NCI-H524 (cell line): ENCODE measurements around the gene PPEF1.

Source experiments
- DNase-seq, 2 experiments: peaks; one replicate each; lab custom pipeline; 2025; lab: John Stamatoyannopoulos, UW

PPEF1 gene, protein sequence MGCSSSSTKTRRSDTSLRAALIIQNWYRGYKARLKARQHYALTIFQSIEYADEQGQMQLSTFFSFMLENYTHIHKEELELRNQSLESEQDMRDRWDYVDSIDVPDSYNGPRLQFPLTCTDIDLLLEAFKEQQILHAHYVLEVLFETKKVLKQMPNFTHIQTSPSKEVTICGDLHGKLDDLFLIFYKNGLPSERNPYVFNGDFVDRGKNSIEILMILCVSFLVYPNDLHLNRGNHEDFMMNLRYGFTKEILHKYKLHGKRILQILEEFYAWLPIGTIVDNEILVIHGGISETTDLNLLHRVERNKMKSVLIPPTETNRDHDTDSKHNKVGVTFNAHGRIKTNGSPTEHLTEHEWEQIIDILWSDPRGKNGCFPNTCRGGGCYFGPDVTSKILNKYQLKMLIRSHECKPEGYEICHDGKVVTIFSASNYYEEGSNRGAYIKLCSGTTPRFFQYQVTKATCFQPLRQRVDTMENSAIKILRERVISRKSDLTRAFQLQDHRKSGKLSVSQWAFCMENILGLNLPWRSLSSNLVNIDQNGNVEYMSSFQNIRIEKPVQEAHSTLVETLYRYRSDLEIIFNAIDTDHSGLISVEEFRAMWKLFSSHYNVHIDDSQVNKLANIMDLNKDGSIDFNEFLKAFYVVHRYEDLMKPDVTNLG

DNA sequence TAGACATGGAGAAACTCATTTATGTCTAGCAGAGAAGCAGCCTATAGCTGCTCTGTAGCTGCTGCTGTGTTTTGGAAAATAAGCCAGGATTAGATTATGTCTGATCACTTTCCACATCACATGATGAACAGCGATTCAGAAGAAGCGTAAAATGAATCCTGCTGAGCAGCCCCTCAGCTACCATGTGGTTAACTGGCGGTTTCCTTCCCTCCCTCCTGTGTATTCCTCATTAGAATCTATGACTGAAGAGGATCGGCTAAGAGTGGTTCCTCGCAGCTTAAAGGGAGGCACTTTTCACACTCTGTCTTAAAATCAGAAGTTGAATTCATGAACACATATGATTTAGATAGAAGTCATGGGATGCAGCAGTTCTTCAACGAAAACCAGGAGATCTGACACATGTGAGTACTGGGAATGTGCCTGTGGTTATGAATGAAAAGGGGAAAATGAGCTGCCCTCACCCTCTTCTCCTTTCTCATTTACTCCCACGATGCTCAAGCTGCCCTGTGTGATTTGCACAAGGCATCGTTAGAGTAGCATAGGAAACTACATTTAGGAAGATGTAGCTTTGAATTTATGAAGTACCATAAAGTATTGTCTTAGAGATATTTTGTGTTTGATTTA lies at the start of gene PPEF1:
Gene PPEF1, plus strand, starts transcription at position 220 of the 624 bp plus-strand sequence. Its CDS starts 136 bp downstream, at position 356.
- peak; percentile 45 to 76 for DNase-seq

DNA sequence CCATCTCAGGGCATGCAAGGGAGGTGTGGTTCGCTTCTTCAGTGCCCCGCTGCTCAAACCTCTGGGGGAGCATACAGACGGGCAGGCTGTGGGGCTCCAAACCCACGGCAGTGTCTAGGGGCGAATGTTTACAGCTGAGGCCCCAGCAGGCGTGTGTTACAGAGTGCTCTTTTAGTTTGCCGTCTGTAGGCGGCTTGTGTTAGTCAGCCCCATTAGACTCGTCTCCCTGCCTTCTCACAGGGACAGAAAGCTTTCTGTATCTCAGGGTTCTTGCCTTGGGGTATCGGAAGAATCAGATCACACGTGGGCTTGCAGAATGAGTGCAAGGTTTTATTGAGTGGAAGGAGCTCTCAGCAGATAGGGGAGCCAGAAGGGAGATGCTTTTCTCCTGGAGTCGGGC lies 46.2 kb upstream of the PPEF1 start:
- DNase-seq, result no peak

DNA sequence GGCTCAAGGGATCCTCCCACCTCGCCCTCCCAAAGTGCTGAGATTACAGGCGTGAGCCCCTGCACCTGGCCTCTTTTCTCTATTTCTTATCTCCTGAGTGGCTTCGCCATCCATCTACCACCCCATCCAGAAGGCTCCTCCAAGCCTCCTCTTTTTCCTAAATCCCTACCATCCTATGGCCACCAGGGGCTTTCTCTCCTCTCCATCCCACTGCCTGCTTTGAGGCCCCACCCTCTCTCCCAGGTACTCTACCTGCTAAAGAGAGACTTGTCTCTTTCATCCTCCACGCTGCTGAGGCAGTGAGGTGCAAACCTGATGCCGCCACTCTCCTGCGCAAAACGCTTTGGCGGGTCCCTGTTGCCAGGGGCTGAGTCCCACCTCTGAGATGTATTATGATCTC lies 42.5 kb upstream of the PPEF1 start:
- DNase-seq, result no peak

DNA sequence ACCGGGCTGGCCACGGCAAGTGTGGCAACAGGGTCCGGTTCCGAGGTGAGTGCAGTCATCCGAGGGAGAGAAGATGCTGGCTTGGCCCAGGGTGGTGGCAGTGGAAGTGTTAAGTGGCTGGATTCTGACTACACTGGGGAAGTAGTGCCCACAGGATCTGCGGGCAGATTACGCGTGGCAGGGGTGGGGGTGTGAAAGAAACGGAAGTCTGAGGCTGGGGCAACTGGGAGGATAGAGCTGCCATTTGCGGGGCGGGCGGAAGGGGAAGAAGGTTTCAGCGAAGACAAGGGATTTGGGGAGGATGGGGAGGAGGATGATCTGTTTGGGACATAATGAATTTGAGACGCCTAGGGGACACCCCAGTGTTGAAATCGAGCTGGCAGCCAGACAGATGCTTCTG lies 40.8 kb upstream of the PPEF1 start:
- DNase-seq, result no peak

DNA sequence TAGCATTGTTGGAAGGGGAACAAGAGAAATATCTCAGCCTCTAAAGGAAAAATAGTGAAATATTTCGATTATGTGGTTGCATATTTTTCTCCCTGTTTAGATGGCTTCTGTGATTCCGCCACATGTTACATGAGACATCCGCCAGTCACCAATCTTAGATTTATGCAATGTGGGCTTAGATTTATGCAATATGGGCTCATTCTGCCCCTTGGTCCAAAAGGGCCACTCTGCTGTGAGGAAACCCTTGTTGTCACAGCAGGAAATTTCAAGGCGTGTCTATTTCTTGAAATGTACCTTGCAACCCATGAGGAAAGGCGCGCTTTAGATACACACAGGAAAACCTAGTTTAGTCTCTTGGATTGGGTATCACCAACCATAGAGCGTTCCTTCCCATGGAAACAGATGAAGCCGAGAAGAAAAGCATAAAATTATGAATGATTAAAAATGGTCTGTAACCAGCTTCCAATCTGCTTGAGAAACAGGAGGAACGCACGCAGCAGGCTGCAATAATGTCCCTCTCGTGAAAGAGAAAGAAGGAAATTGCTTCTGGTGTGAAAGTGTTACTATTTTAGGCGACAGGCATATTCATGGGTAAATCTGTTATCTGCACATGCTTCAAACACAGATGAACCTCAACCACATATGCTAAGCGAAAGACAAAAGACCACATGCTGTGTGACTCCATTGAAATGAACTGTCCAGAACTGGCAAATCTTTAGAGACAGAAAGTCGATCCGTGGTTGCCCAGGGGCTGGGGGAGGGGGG lies 39.2 kb upstream of the PPEF1 start:
- DNase-seq, result no peak

DNA sequence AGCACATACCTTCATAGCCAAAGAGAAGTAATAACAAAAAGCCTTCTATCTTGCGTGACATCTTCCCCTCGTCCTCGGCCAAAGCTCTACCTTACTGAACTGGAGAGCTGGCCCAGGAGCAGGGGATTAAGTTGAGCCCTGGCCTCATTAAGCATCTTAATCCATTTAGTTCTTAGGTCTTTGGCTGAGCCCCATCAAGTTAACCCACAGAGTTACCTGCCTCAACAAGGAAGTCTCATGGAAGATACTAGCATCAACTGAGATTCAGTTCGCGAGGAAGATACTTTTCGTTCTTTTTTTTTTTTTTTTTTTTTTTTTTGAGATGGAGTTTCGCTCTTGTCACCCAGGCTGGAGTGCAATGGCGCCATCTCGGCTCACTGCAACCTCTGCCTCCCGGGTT lies 35.4 kb upstream of the PPEF1 start, which contains the start of gene RS1:
Gene RS1, minus strand, starts transcription at position 101 of the 400 bp plus-strand sequence. Its CDS starts 40 bp downstream, at position 61.
- peak; percentile 81 to 87 for DNase-seq

DNA sequence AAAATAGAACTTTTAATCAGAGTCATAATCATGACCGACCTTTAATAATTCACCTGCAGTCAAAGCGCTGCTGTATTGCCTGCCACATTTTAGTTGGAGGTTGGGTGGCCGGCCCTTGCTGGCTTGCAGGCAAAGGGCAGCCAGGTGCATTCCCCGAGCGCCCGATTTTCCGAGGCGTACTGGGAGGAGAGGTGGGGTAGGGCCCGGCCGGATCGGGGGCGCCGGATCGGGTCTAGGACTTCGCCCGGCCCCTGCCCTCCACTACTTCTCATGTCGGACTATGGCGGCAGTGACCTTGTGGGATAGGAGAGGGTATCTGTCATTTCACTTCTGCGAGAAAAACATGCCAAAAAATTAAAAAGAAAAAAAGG lies 33.0 kb upstream of the PPEF1 start:
- no peak for DNase-seq

DNA sequence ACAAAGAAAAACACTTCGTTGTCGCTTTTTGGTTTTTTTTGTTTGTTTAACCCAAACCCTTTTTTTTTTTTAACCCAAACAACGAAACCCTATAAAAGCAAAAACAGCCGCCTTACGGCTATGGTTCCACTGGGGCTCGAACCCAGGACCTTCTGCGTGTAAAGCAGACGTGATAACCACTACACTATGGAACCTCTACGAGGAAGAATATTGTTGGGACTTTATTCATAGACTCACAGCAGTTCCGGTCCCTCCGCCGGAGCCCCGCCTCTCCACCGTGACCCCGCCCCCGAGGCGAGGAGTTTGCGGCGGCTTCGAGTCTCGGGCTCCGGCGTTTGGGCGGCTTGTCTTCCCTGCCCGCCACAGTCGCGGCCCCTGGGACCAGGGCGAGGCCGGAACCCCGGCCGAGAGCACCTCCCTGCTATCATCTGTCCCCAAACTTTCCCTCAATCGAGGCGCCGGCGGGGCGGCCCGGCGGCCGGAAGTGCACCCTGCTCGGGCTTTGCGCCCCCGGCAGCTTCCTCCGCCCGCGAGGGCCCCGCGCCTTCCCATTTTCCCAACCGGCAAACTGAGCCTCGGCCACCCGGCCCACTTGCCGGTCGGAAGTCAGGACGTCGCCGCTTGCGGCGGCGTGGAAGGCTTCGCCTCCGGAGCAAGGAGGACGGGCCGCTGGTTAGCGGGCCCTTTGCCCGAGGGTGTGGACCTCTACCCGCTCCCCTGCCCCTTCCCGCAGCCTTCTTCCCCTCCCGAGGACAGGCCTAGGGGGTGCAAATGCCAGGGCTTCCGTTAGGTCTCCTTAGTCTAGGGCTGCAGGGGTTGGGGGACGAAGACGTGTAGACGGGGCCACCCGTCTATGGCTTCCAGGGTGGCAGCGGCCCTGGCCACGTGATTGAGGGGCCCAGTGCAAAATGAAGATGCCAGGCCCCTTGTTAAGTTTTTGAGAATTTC lies 32.4 kb upstream of the PPEF1 start:
- DNase-seq, result peak; percentile 52 to 84

DNA sequence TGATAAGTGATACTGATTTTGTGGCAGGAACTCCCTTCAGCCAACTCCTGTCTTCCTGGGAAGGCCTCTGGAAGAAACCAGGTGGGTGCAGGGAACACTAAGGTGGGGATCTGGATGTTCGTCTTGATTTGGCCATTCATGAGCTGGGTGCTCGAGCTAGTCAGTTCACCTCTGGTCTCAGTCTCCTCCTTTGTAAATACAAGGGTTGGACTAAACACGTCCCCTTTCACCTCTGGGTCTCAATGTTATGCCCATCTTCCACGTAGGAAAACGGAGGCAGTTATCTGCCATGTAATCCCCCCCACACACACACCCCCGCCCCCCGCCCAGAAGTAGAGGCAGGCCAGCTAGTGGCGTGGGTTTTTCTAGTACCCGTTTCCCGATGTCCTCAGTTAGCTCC lies 31.4 kb upstream of the PPEF1 start:
- no peak for DNase-seq

DNA sequence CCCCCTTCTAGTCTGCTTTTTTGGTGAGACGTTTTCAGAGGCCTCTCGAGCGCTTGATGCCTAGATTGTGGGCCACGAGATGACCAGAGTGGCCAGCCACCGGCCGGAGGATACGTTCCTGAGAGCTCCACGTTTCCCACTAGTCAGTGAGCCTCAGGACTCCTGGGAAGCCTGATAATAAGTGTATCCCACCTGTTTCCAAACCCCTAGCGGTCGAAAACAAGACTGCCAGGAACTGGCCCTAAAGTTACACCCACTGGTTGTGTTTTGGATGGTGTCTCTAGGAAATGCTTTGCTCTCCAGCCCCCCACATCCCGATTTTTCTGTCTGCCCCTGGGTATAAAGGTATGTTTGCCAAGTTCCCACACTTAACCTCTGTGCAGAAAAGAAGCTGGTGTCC lies 31.0 kb upstream of the PPEF1 start:
- peak; percentile 26 to 66 for DNase-seq

DNA sequence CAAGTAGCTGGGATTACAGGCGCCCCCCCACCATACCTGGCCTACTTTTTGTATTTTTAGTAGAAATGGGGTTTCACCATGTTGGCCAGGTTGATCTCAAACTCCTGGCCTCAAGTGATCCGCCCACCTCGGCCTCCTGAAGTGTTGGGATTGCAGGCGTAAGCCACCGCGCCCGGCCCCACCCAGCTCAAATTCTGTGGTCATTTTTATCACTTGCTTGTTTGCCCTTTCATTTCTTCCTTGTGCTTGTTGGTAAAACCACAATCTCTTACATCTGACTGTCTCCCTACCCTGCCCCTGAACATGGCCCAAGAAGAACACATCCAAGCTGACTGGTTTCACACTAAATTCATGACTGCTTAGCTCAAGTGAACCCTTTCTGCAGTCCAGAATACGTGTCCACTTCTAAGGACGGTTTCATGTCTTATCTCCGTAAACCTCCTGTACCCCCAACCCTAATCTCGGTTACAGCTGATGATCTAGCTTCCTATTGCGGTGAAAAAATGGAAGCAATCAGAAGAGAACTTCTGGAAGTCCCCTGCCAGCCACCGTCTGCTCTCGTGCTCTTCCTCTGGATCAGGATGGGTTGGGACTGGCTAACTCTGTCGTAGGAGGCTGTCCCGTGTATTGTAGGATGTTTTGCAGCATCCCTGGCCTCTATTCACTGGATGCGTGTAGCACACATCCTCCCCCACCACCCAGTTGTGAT lies 30.1 kb upstream of the PPEF1 start:
- DNase-seq, result no peak

DNA sequence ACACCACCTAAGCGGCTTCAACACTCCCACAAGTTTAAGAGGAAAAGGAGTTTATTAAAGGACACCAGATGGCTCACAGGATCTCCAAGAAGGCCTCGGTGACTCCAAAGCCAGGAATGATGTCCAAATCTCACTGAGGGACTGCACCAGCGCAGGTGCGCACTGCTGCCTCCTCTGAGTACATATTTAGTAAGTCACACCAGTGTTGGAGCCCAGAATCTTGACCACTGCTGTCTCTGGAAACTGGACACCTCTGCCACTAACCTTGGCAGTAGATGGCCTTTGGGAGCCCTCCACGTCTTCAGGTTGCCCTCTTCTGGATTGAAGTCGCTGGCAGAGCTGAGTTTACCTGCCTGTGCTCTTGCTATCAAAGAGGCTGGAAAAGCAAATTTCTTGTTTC lies 25.4 kb upstream of the PPEF1 start:
- DNase-seq, result no peak

DNA sequence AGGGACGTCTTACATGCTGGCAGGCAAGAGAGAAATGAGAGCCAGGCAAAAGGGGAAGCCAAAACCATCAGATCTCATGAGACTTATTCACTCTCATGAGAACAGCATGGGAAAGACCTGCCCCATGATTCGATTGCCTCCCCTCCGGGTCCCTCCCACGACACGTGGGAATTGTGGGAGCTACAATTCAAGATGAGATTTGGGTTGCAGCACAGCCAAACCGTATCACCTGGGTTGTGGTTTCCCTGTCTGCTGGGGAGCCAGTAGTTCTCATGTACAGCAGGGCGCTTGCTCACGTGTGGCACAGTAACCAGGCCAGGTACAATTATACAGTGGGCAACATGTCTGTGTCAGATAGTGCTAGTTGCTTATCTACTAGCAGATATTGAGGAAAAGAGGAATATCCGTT lies 24.5 kb upstream of the PPEF1 start:
- no peak for DNase-seq

DNA sequence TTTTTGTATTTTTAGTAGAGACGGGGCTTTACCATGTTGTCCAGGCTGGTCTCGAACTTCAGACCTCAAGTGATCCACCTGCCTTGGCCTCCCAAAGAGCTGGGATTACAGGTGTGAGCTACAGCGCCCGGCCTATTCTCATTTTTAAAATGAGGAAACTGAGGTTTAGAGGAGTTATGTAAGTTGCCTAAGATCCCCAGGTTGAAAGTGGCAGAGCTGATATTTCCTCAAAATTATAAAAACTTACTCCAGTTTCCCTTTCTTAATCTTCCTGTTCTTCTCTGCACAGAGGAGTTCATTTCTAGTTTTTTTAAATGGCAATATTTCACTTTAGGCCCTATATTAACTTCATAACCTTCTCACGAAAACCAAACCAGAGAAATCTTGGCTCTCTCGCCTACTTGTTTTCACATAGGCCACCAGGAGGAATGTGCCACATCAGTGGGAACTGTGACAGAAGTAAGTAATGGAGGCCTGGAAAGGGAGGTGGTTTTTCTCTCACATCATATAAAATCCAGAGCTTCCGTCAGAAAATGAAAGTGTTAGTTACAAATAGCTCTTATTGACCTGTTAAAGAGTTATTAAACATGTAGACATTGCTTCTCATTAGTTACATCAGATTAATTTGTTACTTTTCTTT lies 19.5 kb upstream of the PPEF1 start:
- no peak for DNase-seq

DNA sequence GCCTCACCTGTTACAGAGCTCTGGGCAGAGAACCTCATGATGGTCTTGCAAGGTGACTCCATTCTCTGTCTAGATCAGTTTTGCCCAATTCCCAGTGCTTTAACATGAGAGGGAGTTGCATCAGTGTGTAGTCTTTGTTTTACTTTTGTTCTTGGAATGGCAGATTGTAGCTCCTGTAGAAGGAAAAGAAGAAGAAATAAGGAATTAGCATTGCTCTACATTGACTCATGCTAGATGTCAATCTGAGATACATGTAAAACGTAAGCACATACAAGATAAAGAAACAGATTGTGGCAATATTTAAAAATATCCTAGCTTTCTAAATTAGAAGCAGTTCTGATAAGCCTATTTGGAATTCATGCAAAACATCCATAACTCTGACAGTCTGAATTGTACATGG lies 16.0 kb upstream of the PPEF1 start:
- DNase-seq, result no peak

DNA sequence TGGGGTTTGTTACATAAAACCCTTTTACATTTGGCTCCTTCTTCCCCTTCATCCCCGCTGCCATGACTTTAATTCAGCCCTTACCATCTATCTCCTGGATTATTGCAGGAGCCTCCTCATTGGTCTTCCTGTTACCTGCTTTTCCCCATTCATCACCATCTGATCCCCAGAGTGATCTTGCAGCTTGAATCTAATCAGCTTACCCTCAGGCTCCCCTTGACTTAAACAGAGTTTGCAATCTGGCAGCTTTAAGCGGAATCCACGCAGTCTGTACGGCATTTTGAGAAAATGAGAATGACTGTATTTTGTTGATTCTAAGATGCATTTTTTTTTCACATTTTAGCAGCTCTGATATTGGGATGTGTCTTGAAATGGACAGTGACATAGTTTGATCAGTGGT lies 14.9 kb upstream of the PPEF1 start:
- DNase-seq, result peak; percentile 47 to 82

DNA sequence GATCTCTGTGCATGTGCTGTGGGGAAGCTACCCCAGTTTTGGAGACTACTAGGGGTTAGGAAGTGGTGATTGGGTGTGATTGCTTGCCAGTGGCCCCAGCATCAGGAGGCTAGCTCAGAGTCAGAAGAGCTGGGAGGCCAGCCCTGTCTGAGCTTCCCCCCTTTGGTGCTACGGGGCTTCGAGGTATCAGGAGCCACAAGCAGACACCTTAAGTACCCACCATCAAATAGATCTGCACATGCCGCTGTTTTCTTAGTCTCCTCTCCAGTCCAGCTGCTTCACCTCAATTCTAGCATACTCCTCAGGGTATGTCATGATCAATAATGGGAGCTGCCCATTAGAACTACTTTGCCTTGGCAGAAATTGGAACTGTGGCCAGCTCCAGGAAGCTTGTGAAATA lies 10.8 kb upstream of the PPEF1 start:
- no peak for DNase-seq

DNA sequence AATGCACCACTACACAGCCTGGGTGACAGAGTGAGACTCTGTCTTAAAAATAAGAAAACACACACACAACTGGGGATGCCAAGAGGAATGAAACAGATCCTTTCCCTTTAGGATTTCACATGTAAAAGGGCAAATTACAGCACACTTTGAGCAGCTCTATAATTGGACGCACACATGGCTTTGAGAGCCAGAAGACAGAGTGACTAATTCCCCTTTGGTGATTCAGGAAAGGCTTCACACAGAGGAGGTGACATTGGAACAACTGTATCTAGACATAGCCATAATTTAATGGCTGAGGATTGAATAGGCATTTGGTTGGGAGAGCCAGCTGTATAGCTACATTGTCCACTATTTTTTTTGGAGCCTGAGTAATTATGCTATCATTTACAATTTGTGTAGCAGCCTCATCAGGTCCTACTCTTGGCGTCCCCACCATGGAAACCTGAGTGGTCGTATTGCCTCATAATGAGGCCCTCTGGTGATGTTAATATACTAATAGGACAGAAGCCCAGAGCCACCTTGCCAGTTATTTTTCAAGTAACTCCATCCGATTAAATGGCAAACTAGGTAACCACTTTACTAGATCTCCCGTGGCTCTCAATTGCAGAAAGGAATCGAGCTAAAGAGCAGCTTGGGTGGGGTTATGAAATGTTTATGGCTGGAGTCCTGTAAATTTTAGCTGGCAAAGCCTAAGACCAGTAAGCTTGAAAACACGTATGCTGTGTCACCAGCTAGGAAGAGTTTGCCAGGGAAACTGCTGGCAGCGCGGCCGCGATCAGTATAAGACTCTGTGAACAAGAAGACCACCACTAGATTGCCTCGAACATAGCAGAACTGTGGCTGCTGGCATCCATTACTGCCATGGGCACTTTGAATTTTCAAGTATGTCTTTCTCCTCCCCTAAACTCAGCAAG lies 8.5 kb upstream of the PPEF1 start:
- DNase-seq, result no peak
